HL-60 (cell line): ENCODE data around the gene CPED1.

Source experiments
- DNase-seq, 2 experiments: peaks; one replicate each; pipeline ENCODE4 v3.0.0-alpha.2; 2010 to 2020; ENCODE audit warnings: low read depth in 1 of 2, low spot score in 1 of 2
- H3K27ac ChIP-seq: fragments of 250-450 bp; sonication (Bioruptor Pico); replicated peaks from 2 replicates; pipeline ENCODE4 v1.5.1; 2020; ENCODE audit warnings: mild to moderate bottlenecking, moderate library complexity
- H3K27me3 ChIP-seq: fragments of 250-450 bp; sonication (Bioruptor Pico); 2 replicates; pipeline ENCODE4 v1.5.1; 2021; ENCODE audit warnings: mild to moderate bottlenecking, moderate library complexity; ENCODE audit not compliant: insufficient read depth, poor library complexity, severe bottlenecking
- H3K4me3 ChIP-seq: replicated peaks from 2 replicates; pipeline ENCODE4 v1.5.1; 2011; ENCODE audit warnings: mild to moderate bottlenecking, control low read depth, low read length; ENCODE audit not compliant: insufficient read depth
- GABPA ChIP-seq: IDR thresholded peaks from 2 replicates; pipeline ENCODE4 v1.6.1; 2012; ENCODE audit warnings: low read depth
- POLR2AphosphoS5 ChIP-seq: IDR thresholded peaks from 2 replicates; pipeline ENCODE4 v1.6.1; 2012; ENCODE audit warnings: low read depth
- SPI1 ChIP-seq: IDR thresholded peaks from 2 replicates; pipeline ENCODE4 v1.6.1; 2012; ENCODE audit warnings: low read depth, mild to moderate bottlenecking, borderline replicate concordance
- TF ChIP-seq, protein P1 (sequence below): IDR thresholded peaks from one replicate; pipeline ENCODE4 v1.5.1; 2011; ENCODE audit warnings: low read length, control low read depth, inconsistent platforms; ENCODE audit not compliant: insufficient read depth
- TF ChIP-seq, protein P2 (sequence below): IDR thresholded peaks from 2 replicates; pipeline ENCODE4 v1.6.1; 2012; ENCODE audit warnings: low read depth; ENCODE audit not compliant: insufficient replicate concordance

The CPED1 gene

DNA sequence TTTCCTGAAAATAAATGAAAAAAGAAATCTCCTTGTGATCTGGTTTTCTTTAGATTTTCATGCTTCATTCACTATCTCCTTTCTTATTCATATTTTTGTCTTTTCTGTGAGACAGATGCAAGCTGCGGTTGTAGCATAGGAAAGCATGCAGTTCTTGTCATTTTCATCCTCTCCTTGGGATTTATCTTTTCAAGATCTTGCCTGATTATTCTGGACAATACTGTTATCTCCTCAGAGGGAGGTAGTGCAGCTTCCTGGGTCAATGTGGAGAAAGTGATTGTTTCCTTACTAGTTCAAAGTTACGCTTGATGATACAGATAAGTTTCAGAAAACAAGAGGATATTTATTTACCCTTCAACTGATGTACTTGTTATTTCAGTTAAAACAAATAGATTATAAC, 114.6 kb downstream of the CPED1 start:
- no peak overlapping the region for H3K4me3 ChIP-seq
- no peak for TF ChIP-seq POLR2AphosphoS5
- no peak for TF ChIP-seq SPI1
- TF ChIP-seq, protein P1, sequence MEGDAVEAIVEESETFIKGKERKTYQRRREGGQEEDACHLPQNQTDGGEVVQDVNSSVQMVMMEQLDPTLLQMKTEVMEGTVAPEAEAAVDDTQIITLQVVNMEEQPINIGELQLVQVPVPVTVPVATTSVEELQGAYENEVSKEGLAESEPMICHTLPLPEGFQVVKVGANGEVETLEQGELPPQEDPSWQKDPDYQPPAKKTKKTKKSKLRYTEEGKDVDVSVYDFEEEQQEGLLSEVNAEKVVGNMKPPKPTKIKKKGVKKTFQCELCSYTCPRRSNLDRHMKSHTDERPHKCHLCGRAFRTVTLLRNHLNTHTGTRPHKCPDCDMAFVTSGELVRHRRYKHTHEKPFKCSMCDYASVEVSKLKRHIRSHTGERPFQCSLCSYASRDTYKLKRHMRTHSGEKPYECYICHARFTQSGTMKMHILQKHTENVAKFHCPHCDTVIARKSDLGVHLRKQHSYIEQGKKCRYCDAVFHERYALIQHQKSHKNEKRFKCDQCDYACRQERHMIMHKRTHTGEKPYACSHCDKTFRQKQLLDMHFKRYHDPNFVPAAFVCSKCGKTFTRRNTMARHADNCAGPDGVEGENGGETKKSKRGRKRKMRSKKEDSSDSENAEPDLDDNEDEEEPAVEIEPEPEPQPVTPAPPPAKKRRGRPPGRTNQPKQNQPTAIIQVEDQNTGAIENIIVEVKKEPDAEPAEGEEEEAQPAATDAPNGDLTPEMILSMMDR = no peak
- TF ChIP-seq, protein P2, sequence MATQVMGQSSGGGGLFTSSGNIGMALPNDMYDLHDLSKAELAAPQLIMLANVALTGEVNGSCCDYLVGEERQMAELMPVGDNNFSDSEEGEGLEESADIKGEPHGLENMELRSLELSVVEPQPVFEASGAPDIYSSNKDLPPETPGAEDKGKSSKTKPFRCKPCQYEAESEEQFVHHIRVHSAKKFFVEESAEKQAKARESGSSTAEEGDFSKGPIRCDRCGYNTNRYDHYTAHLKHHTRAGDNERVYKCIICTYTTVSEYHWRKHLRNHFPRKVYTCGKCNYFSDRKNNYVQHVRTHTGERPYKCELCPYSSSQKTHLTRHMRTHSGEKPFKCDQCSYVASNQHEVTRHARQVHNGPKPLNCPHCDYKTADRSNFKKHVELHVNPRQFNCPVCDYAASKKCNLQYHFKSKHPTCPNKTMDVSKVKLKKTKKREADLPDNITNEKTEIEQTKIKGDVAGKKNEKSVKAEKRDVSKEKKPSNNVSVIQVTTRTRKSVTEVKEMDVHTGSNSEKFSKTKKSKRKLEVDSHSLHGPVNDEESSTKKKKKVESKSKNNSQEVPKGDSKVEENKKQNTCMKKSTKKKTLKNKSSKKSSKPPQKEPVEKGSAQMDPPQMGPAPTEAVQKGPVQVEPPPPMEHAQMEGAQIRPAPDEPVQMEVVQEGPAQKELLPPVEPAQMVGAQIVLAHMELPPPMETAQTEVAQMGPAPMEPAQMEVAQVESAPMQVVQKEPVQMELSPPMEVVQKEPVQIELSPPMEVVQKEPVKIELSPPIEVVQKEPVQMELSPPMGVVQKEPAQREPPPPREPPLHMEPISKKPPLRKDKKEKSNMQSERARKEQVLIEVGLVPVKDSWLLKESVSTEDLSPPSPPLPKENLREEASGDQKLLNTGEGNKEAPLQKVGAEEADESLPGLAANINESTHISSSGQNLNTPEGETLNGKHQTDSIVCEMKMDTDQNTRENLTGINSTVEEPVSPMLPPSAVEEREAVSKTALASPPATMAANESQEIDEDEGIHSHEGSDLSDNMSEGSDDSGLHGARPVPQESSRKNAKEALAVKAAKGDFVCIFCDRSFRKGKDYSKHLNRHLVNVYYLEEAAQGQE = no peak
- TF ChIP-seq GABPA = no peak
- peaks cover 5% of the 10 kb centered on the region for H3K27me3 ChIP-seq
- DNase-seq = no peak
- H3K27ac ChIP-seq = no peak overlapping the region

DNA sequence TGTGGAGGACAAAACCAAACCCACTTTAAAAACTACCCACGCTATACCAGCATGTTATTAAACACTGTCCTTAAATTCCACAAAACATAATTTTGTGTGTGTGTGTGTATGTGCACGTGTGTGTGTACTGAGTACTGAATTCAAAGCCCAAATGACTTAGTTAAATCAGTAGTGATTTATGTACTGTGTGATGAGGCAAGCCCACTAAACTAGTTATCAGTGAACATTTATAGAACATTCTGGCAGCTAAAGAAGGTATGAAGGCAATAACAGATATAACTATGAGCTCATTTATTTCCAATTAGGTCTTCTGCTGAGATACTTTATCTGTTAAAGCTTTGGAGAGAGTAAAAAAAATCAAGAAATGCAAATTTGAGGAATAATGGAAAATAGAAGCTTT, 115.1 kb downstream of the CPED1 start:
- no peak overlapping the region for H3K27ac ChIP-seq
- TF ChIP-seq POLR2AphosphoS5 (no peak), SPI1 (no peak), GABPA (no peak)
- TF ChIP-seq, protein P2 = no peak
- TF ChIP-seq, protein P1 = no peak
- no peak overlapping the region for H3K4me3 ChIP-seq
- no peak for DNase-seq
- H3K27me3 ChIP-seq = peaks cover 5% of the 10 kb centered on the region

DNA sequence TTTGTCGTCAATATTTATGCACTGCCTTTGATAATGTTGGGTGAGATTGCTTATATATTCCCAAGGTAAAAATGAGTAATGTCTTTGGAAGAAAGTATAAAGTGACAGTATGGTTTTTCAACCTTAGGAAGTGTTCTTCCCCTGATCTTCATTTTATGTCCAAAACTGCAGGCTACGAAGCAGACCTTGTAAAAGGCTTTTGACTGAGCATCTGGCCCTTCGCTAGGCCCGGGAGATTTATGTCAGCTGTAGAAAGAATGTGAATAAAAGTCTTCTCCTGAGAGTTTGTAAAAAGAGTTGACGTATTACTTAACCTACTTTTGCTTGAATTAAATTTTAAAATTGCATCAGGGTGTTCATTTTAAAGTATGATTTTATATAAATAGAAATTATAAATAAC, 116.8 kb downstream of the CPED1 start:
- Histone ChIP-seq H3K27ac (no peak overlapping the region), H3K4me3 (no peak overlapping the region), H3K27me3 (peaks cover 6% of the 10 kb centered on the region)
- TF ChIP-seq, protein P1 = no peak
- TF ChIP-seq SPI1 (no peak), POLR2AphosphoS5 (no peak), GABPA (no peak)
- TF ChIP-seq, protein P2 = no peak
- DNase-seq = no peak
